Stimulated activated naive CD4-positive, alpha-beta T cell (primary cell): ENCODE data around the gene OR2T2.
"Not testable (repeated sequence)": the region's sequence is repeated elsewhere in the genome, so short reads cannot be mapped to it uniquely, and the experiment has no call there.

Experiments used
- DNase-seq, 6 experiments: peaks; one replicate each; lab custom pipeline; 2025; lab: John Stamatoyannopoulos, UW

OR2T2 gene, protein sequence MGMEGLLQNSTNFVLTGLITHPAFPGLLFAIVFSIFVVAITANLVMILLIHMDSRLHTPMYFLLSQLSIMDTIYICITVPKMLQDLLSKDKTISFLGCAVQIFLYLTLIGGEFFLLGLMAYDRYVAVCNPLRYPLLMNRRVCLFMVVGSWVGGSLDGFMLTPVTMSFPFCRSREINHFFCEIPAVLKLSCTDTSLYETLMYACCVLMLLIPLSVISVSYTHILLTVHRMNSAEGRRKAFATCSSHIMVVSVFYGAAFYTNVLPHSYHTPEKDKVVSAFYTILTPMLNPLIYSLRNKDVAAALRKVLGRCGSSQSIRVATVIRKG

DNA sequence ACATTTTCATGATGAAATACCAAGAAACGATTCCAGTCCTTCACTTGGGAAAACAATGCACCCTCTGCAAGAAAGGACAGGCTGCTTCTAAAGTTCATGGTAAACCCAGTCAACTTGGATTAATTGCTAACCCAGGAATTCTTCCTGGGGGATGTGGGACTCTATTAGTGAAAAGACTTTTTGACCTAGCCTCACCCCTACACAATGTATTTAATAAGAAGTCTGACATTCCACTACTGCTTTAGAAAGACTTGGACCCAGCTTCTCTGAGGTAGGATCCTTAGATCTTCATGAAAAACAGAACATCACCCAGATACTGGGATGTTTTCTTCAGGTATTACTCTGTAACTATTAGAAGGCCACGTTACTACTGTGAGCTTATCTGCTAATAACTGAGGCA is at the start of gene OR2T2:
Gene OR2T2, plus strand, starts transcription at position 239 of the 400 bp plus-strand sequence. CDS start 7,161 bp downstream, outside the sequence.
- not testable (repeated sequence) for DNase-seq

DNA sequence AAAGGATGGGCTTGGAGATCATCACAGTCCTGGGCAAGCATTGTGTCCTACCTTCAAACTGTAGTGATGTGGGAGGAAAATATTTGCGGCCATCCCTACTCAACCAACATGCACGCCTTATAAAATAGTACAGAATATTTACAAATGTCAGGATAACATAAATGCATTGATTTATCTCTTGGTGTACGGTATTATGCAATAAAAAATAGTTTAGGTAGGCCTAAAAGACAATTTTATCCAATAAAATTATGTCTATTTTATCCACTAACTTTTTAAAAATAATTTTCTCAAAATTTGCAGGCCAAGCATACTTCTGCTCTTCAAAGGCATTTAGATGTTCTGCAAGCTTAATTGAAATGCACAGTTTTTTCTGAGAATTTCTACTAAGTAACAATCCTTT is 42.7 kb upstream of the OR2T2 start, which contains the start of gene OR2T1:
Gene OR2T1, plus strand, starts transcription at position 301 of the 400 bp plus-strand sequence. CDS start 3,100 bp downstream, outside the sequence.
- no peak for DNase-seq

DNA sequence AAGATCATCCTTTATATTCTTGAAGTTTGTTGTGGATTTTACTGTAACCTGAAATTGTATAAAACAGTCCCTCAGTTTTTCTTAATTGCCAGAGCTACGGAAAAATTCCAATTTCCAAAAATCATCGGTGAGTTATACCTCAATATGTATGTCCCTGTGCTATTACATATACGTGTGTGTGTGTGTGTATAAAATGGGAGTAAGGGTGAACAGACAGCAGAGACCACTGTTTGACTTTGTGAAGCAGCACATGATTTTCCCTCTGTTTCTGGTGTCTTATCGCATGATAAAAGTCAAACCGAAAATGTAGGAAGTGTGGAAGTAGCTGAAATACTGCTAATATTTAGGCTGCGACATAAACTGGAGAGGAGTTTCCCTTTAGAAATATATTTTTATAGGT is 41.4 kb upstream of the OR2T2 start:
- DNase-seq = peak; percentile 58 to 91 (median 77)

DNA sequence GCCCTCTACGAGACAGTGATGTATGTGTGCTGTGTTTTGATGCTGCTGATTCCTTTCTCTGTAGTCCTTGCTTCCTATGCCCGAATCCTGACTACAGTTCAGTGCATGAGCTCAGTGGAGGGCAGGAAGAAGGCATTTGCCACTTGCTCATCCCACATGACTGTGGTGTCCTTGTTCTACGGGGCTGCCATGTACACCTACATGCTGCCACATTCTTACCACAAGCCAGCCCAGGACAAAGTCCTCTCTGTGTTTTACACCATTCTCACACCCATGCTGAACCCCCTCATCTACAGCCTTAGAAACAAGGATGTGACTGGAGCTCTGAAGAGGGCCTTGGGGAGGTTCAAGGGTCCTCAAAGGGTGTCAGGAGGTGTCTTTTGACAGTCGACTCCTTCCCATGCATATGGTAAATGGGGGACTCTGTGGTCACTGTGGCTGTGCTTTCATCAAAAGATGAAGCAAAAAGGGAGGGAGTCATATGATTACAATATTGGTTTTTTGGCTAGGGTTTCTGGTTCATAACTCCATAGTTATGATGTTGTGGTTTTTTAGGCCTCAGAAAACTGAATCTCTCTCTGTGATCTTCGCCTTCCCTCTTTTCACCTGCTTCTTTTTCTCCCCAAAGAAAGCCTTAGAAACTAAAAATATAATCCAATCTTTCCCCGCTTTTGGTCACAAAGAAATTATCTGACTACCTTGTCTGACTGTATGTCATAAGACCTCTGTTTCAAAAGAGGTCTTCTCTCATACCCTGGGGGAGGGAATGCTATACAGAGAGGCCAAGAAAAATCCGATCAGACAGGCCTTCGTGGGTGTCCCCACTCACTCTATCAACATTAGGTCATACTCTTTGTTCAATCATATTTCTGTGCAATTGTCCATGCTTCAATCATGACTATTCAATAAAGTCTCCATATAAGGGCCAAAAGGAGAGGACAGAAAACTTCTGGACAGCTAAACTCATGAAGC is 38.4 kb upstream of the OR2T2 start:
- no peak for DNase-seq

DNA sequence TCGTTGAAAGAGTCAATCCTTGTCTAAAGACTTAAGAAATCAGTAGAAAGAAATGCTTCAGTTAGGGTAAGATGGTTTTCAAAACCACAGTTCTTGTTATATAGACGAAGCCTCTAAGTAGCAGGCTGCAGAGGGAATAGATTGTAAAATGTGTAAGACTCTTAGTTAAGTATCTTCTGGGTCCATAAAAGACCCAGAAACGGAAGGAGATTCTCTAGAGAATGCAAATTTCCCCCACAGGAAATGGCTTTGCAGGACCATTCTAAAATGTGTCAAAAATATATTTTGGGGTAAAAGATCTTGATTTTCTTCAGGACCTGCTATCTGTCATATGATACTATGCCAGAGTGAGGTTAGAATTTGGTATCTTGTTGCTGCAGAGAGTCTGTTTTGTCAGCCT is 29.2 kb upstream of the OR2T2 start:
- no peak for DNase-seq

DNA sequence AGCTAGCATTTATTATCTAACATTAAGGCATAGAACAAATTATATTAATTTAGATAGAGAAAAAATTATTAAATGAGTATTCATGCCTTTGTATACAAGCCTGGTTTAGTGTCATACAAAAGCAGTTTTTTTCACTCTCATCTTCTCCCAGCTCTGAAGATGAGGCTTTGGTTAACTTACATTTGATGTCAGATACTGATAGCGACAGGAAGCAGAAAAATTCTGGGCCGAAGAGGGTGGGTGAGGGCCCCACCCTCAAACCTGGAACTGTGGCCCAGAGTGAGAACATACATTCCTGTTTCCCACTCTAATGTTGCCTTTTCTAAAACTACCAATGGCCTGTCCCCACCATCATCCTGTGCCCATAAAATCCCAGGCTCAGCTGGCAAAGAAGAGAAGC is 27.6 kb upstream of the OR2T2 start:
- DNase-seq = peak in 1 of 6 experiments; percentile 7

DNA sequence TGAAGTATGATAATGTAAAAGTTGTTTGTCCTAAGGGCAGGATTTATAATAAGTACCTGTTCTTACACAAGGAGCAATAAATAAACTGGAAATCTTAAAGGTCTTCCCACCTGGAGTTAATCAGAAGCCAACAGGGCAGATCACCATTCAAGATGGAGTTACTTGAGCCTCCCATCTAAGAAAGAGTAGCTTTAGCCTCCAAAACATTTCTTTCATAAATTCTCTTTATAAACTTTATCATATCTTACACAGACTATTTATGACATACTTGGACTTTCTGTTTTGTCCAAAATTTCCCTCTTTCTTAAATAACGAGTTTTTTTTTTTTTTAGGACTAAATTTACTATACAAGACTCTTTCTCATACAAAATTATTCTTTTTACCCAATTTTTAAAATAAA is 24.1 kb upstream of the OR2T2 start:
- DNase-seq = peak in 1 of 6 experiments; percentile 4

DNA sequence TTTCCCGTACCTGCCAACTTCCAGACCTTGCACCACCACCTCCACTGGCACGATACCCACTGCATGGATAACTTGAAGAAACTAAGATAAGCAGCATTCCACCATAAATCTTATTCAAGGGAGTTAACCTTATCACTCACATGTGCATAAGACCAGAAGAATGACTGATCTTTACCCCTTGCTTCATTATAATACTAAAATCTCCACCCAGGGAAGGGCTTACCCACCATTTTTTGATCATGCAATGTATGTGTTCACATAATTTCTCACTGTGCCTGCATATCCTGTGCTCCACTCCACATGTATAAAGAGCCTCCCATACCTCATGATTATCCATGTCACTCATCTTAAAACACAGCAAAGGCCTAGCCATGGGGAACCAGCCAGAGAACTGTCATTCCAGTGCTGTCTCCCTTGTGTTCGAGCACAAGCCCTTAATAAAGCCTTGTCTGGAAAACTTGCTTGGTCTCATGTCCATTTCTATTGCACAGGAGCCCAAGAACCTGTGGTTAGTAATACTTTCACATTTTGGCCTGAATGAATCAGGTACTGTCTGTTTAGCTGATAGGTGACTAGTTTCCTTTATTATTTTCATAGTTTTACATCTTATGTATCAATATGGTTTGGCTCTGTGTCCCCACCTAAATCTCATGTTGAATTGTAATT is 17.8 kb upstream of the OR2T2 start:
- DNase-seq = not testable (repeated sequence)

DNA sequence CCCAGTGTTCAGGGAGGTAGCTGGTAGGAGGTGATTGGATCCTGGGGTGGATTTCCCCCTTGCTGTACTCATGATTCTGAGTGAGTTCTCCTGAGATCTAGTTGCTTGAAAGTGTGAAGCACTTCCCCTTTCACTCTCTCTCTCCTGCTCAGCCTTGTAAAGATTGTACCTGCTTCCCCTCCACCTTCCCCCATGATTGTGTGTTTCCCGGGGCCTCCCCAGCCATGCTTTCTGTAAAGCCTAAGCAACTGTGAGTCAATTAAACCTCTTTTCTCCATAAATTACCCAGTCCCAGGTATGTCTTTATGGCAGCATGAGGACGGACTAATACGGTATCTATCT is 17.3 kb upstream of the OR2T2 start:
- DNase-seq = not testable (repeated sequence)

DNA sequence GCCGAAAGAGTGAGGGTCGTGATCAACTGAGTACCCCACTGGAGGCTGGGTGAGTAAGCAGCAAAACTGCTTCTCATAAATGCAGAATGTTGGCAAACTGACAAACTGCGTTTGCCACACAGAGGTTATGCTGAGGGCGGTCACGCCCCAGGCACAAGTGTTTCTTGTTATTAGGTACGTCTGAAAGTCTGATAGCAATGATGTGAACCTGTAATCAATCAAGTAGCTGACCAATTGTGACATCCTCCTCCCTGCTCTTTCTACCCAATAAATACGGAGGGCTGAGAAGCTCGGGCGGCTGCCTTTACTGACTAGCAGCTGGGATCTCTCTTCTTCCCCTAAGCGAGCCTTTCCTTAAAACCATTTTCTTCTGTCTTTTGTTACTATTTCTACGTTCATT is 13.8 kb upstream of the OR2T2 start:
- DNase-seq = not testable (repeated sequence)

DNA sequence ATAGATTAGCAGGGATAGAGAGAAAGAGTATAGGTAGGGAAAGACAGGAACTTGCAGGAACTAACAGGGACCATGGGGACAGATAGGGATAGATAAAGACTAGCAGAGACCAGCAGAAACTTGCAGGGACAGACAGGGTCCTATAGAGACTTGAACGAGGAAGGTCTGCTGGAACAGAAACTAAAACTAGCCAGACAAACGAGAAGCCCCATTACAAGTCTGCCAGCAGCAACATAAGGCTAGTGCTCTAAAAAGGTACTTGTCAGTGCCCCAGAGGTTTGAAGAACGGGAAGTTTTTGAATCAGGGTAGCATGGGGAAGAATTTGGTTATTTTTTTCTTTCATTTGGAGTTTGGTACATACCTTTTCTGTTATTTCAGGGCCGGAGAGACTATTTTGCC is 13.2 kb upstream of the OR2T2 start:
- not testable (repeated sequence) for DNase-seq

DNA sequence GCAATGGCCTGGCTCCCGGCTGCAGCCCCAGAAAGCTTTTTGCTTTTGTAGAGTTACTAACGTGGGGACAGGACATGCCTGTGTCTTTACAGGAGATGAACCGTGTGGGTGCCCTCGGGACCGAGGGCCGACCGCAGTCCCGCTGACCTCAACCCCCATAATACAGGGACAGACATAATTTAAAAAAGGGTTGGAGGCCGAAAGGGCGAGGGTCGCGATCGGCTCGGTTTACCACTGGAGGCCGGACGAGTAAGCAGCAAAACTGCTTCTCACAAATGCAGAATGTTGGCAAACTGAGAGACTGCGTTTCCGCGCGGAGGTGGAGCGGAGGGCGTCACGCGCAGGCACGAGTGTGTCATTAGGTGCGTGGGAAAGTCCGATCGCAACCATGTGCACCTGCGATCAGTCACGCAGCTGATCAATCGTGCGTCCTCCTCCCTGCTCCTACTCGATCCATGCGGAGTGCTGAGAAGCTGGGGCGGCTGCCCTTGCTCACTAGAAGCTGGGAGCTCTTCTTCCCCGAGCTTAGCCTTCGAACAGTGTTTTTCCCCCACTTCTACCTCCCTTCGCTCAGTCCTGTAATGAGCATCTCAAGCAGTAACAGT is 11.5 kb upstream of the OR2T2 start:
- not testable (repeated sequence) for DNase-seq

DNA sequence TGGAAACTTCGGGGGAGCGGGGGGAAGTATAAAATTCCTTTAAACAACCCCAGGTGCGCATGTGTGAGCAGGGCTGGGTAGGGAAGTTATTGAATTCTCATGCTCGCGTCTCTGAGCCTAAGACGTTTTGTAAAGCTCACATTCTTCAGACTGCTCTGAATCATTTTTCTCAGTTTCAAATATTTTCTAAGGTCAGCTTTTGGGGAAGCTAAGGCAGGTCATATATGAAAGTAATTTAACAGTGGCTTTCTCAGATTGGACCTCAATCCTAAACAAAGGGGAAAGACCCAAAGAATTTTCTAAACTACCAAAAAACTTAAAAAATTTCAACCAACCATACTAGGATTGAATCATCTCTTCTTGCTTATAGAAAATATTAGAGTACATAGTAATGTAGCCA is 10.5 kb upstream of the OR2T2 start:
- not testable (repeated sequence) for DNase-seq

DNA sequence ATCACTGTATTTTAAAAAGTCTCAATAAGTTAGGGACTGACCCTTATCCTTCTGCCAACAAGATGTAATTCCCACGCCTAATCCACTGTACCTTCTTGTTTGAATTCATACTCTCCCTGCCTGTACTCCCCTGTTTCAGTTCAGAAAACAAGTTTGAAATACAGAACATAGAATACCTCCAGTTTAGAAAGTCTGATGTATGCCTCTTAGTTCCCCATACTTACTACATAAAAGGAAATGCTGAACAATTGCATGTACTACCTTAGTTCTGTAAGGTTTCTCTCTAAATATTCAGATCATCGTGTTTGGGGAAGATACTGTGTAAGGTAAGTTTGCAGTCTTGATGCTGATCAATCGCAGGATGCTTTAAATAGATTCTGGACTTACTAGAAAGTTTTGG is 9.1 kb upstream of the OR2T2 start:
- DNase-seq = not testable (repeated sequence)

DNA sequence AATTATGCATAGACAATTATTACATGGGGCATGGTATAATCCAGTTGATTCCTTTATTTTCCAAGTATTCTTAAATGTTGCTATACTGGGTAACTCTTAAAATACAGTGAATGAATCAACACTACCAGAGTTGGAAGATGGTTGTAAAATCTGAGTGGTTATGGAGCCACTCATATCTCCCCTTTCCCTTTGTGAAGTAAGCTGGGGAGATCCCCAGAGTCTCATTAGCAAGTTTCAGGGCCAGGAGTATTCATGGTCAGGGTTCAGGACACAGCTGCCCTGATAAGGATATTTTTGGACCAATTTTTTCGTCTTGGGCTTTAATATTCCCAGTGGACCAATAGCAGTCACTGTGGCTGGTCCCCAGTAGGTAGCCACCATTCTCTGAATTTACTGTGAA is 6.8 kb upstream of the OR2T2 start:
- DNase-seq = not testable (repeated sequence)

DNA sequence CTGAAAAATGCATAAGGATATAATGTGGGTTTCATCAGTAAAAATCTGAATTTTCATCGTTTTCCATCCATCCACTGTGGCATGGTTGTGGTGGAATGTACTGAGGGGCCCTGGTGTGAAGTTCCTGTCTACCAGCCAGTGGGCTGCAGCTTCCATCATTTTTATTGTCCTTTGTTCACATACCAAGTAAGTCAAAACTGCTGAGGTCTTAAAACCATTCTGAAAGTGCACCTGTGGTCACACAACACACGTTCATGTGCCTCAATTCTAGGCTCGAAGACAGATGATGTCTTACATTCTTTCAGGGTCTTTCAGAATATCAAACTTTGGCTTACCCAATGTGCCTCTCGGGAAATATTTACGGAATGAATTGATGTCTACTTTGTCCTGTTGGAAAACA is 6.2 kb upstream of the OR2T2 start:
- not testable (repeated sequence) for DNase-seq

DNA sequence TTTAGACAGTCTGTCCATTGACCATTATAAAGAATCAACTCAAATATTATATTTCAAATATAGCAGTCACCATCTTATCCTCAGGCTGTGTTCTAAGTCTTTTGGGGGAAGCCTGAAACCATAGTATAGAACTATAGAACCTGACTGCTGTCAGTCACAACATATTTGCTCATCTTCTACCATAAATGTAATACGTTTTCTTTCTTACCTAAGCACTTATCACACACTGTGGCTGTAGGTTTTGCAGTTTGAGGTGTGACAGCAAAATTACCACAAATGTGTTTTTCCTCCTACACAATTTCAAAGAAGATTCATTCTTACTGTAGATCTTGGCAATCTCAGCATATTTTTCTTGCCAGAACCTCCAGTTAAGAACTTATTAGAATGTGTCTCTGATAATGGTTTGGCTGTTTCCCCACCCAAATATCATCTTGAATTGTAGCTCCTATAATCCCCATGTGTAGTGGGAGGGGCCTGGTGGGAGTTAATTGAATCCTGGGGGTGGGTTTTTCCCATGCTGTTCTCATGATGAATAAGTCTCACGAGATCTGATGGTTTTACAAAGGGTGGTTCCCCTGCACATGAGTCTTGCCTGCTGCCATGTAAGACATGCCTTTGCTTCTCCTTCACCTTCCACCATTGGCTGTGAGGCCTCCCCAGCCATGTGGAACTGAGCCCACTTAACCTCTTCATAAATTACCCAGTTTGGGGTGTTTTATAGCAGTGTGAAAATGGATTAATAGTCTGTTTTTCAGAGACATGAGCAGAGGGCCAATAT is 2.7 kb upstream of the OR2T2 start:
- not testable (repeated sequence) for DNase-seq

DNA sequence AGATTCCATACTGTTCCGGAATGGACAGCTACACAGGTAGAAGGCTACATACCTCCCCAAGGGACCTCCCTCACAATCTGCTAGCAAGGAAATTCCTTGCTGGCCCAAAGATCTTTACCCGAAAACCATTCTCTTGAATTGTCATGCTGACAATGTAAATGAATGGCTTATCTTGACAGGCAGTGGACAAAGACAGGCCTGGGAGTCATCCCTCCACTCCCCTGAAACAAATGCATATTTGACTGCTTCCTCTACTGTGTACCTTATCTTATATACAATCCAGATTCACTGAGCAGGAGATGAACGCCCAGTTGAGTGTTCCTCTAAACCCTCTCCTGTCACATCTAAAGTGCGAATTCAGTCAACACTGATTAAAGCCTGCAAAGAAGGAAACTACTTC is 834 bp upstream of the OR2T2 start:
- not testable (repeated sequence) for DNase-seq

DNA sequence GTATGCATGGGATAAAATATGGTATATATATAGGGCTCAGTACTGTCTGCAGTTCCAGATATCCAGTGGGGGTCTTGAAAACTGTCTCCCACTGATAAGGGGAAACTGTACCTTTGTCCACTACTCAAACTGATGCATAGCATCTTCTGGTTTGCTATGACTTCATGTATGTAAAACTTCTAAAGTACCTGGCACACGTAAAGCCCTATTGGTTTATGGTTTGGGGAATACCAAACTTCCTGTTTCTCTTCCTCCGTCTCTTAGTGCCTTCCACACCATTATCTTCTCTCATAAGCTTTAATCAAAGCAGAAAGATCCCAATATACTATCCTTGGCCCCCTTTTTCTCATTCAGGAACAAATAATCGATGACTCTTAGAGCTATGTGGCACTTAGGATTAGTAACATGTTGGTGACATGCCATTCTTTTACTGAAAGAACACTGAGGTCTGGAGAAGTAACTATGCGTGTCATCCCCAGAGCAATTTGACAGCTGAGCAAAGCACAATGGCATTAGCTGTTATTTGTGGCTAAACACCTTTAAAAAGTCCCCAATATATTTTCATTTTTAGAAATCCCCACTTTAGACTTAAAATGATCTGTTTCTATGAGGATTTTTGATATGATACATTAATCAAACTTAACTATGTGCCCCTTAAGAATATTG is 3.1 kb downstream of the OR2T2 start:
- DNase-seq = not testable (repeated sequence)

DNA sequence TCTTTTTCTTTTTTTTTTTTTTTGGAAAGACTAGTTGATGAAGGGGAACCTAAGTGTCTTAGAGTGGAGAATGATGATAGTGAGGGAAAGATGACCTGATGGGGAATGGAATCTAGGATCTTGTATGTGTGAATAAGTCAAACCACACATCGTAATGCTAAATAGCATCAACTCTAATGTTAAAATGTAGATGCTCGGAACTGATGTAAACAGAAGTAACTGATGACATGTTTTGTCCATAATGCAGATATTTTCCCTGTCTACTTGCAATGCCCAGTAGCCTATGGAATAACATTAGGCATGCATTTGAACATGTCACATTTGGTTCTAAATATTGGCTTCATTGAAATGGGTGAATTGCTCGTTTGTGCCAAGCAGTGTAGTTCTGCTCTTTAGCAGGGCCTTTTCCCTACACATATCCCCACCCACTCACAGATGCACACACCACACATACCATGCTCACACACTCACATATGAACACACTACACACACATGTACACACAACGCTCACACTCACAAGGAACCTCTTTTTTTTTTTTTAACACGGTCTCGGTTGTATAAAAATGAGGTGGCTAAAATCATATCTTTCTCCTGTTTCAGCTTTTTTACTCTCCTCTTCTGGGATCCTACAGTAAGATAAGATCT is 4.5 kb downstream of the OR2T2 start:
- not testable (repeated sequence) for DNase-seq
